ENCODE results near the gene KRTAP19-2. TPM values are rescaled to one million over a fixed set of nuclear protein-coding genes. Genes with fewer than 3 reads are reported as not detected.
A peak's percentile ranks its signal among the peaks of the same experiment; 100 is the strongest.

KRTAP19-2 gene
- total and polyA plus RNA-seq, 12 donors = not detected

- Histone ChIP-seq H3K9me3 (replicated peaks in 1 of 3) (no peaks in the 10 kb centered on the region), H3K36me3 (replicated peaks in 1 of 2) (no peaks in the 10 kb centered on the region), H3K4me1 (replicated peaks in 1 of 2) (no peaks in the 10 kb centered on the region), H3K4me3 (no peak overlapping the region), H3K27me3 (no peaks in the 10 kb centered on the region), H3K27ac (no peak overlapping the region)
- 40 to 60% (median 55%) methylated on average over 3 of the region's 3 CpGs for WGBS, 4 donors
- TF ChIP-seq CTCF (IDR thresholded peaks at IDR 0.05) = peak in 2 of 6 experiments; percentile 9 to 24
- no peak for TF ChIP-seq POLR2A (IDR thresholded peaks at IDR 0.05)
- intact Hi-C loops (cut with DNase I) = no loop called here
- no peak for DNase-seq
Observed at GRCh38 chr21:30463713-30464112, 23.5 kb downstream of the KRTAP19-2 start.

GRCh38 chr21:30448514-30448913, 38.7 kb downstream of the KRTAP19-2 start:
- TF ChIP-seq CTCF (IDR thresholded peaks at IDR 0.05) (no peak), POLR2A (IDR thresholded peaks at IDR 0.05) (no peak)
- no peak overlapping the region for H3K27ac ChIP-seq
- intact Hi-C loops (cut with DNase I) = no loop called here
- no peaks in the 10 kb centered on the region for H3K36me3 ChIP-seq (replicated peaks in 1 of 2)
- 74 to 90% (median 83%) methylated on average over 3 of the region's 3 CpGs for WGBS, 4 donors
- DNase-seq = no peak
- H3K9me3 ChIP-seq (replicated peaks in 1 of 3) = no peaks in the 10 kb centered on the region
- no peaks in the 10 kb centered on the region for H3K27me3 ChIP-seq
- no peak overlapping the region for H3K4me3 ChIP-seq
- H3K4me1 ChIP-seq (replicated peaks in 1 of 2) = no peaks in the 10 kb centered on the region

- no peak for DNase-seq
- no peaks in the 10 kb centered on the region for H3K27me3 ChIP-seq
- 25 to 44% (median 36%) methylated on average over 4 of the region's 4 CpGs for WGBS, 4 donors
- no peak overlapping the region for H3K27ac ChIP-seq
- TF ChIP-seq CTCF (IDR thresholded peaks at IDR 0.05) = no peak
- no peak for TF ChIP-seq POLR2A (IDR thresholded peaks at IDR 0.05)
- no peaks in the 10 kb centered on the region for H3K4me1 ChIP-seq (replicated peaks in 1 of 2)
- no peak overlapping the region for H3K4me3 ChIP-seq
- intact Hi-C loops (cut with DNase I) = no loop called here
- no peaks in the 10 kb centered on the region for H3K9me3 ChIP-seq (replicated peaks in 1 of 3)
- no peaks in the 10 kb centered on the region for H3K36me3 ChIP-seq (replicated peaks in 1 of 2)
Observed at GRCh38 chr21:30447056-30447455, 40.2 kb downstream of the KRTAP19-2 start.

- TF ChIP-seq POLR2A (IDR thresholded peaks at IDR 0.05) = no peak
- TF ChIP-seq CTCF (IDR thresholded peaks at IDR 0.05) = no peak
- no peaks in the 10 kb centered on the region for H3K4me1 ChIP-seq (replicated peaks in 1 of 2)
- H3K9me3 ChIP-seq (replicated peaks in 1 of 3) = no peaks in the 10 kb centered on the region
- DNase-seq = no peak
- H3K36me3 ChIP-seq (replicated peaks in 1 of 2) = no peaks in the 10 kb centered on the region
- intact Hi-C loops (cut with DNase I) = no loop called here
- no peak overlapping the region for H3K27ac ChIP-seq
- H3K27me3 ChIP-seq = no peaks in the 10 kb centered on the region
- no peak overlapping the region for H3K4me3 ChIP-seq
- 41 to 53% (median 42%) methylated on average over 1 of the region's 1 CpG for WGBS, 4 donors
Observed at GRCh38 chr21:30444204-30444603, 43.0 kb downstream of the KRTAP19-2 start.

Data from adrenal gland (tissue), 12 donors.